ENCODE results near the gene TACC2. TPM values are rescaled to one million over a fixed set of nuclear protein-coding genes. Genes with fewer than 3 reads are reported as not detected.

The TACC2 gene
- total and polyA plus RNA-seq, 12 donors: 68.1 to 451 (median 364) TPM

DNA sequence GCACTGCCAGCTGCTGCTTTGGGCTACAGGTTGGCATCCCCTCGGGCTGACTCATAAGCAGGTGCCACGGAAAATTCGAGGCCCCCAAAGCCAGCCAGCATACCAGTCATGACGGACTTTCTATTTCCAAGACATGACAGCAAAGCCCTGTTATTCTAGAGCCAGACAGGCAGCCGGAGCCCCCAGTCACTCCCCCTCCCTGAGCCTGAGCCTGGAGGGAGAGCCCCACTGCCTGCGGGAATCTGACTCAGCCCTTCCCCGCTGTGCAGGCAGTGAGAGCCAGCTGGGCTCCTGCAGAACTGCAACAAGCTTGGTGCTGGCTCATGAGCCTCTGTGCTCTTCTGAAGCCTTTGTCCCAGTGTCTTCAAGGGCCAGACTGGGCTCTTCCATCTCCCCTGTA is 297.9 kb downstream of the TACC2 start:
- Histone ChIP-seq H3K27me3 (no peaks in the 10 kb centered on the region), H3K9me3 (no peaks in the 10 kb centered on the region), H3K4me3 (no peak overlapping the region), H3K4me1 (peaks cover 3 to 32% (median 17%) of the 10 kb centered on the region in 9 donors), H3K36me3 (no peaks in the 10 kb centered on the region), H3K27ac (peak overlapping the region in 5 of 10 donors; percentile 39 to 81 (median 44))
- ATAC-seq (peak; percentile 67 to 94 (median 86)), DNase-seq (peak in 1 of 2 donors; percentile 51)
- 41 to 53% methylated on average over 7 of the region's 7 CpGs for WGBS, 2 donors
- intact Hi-C loops (cut with DNase I): loop anchor here in 1 of 10 donors (10.0 kb wide), 1 partner anchor 418 kb away; no protein-coding TSS in a partner anchor
- TF ChIP-seq, protein P1, sequence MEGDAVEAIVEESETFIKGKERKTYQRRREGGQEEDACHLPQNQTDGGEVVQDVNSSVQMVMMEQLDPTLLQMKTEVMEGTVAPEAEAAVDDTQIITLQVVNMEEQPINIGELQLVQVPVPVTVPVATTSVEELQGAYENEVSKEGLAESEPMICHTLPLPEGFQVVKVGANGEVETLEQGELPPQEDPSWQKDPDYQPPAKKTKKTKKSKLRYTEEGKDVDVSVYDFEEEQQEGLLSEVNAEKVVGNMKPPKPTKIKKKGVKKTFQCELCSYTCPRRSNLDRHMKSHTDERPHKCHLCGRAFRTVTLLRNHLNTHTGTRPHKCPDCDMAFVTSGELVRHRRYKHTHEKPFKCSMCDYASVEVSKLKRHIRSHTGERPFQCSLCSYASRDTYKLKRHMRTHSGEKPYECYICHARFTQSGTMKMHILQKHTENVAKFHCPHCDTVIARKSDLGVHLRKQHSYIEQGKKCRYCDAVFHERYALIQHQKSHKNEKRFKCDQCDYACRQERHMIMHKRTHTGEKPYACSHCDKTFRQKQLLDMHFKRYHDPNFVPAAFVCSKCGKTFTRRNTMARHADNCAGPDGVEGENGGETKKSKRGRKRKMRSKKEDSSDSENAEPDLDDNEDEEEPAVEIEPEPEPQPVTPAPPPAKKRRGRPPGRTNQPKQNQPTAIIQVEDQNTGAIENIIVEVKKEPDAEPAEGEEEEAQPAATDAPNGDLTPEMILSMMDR (IDR thresholded peaks at IDR 0.05): no peak

DNA sequence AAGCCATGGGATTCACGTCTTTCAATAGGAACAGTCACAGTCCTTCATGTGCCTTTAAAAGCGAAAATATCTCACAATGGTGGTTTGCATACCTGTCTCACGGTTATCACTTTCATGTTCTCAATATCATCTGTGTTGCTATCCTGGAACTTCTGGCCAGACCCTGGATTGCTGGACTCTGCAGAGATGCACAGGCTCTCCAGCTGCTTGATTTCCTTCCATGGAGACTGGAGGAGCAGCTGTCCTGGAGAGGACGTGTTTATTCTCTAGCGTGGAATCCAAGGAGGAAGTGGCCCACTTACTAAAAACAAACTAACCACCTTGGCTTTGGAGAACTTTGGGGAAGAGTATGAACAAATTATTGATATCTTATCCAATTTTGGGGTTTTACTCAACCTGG is 298.6 kb downstream of the TACC2 start:
- DNase-seq (no peak), ATAC-seq (peak in 2 of 8 donors; percentile 51 to 65)
- H3K36me3 ChIP-seq: no peaks in the 10 kb centered on the region
- intact Hi-C loops (cut with DNase I): loop anchor here in 1 of 10 donors (10.0 kb wide), 1 partner anchor 417 kb away; no protein-coding TSS in a partner anchor
- no peaks in the 10 kb centered on the region for H3K9me3 ChIP-seq
- peak overlapping the region in 5 of 10 donors; percentile 4 to 81 (median 44) for H3K27ac ChIP-seq
- TF ChIP-seq, protein P1 (IDR thresholded peaks at IDR 0.05): no peak
- no peak overlapping the region for H3K4me3 ChIP-seq
- 53 to 67% methylated on average over 5 of the region's 5 CpGs for WGBS, 2 donors
- peaks cover 3 to 29% (median 17%) of the 10 kb centered on the region in 9 donors for H3K4me1 ChIP-seq
- no peaks in the 10 kb centered on the region for H3K27me3 ChIP-seq

DNA sequence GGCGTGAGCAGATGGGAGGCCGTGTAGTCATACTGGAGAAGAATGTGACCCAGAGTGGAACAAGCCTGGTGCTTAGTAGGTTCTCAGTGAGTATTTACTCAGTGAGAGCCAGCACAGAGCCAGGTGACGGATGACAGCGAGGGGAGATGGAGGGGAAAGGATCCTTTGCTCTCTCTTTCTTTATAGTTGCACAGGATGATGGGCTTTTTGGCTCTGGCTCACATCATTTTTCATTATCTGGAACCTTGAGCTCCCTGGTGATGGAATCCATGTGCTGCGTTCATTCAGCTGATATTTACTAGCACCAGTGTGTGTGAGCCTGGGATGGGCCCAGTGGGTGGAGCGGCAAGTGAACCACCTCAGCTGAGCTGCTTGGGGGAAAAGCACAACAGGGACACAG is 299.3 kb downstream of the TACC2 start:
- 81% methylated on average over 6 of the region's 6 CpGs for WGBS, 2 donors
- H3K4me1 ChIP-seq: peaks cover 3 to 29% (median 17%) of the 10 kb centered on the region in 9 donors
- TF ChIP-seq, protein P1 (IDR thresholded peaks at IDR 0.05): no peak
- no peak overlapping the region for H3K4me3 ChIP-seq
- no peaks in the 10 kb centered on the region for H3K36me3 ChIP-seq
- DNase-seq (no peak), ATAC-seq (no peak)
- H3K9me3 ChIP-seq: no peaks in the 10 kb centered on the region
- intact Hi-C loops (cut with DNase I): loop anchor here in 1 of 10 donors (10.0 kb wide), 1 partner anchor 417 kb away; no protein-coding TSS in a partner anchor
- peak overlapping the region in 2 of 10 donors; percentile 44 to 81 for H3K27ac ChIP-seq
- no peaks in the 10 kb centered on the region for H3K27me3 ChIP-seq

DNA sequence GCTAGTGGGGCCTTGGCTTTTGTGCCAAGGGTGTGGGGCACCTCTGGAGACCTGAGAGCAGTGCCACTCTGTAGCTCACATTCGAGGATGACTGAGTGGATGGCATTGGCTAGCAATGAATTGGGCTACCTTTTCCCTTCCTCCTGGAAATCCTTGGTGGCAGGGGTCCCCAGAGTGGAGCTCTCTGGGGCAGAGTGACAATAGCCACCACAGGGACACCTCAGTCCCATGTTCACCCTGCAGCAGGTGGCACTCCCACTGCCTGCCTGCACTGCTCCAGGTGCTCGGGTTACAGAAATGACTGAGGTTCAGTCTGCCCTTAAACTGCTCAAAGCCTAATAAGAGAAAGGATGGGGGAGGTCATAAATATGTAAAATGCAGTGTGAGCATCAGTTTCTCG is 300.0 kb downstream of the TACC2 start:
- Histone ChIP-seq H3K4me3 (no peak overlapping the region), H3K27ac (no peak overlapping the region), H3K9me3 (no peaks in the 10 kb centered on the region), H3K4me1 (peaks cover 3 to 29% (median 17%) of the 10 kb centered on the region in 9 donors), H3K27me3 (no peaks in the 10 kb centered on the region), H3K36me3 (no peaks in the 10 kb centered on the region)
- intact Hi-C loops (cut with DNase I): loop anchor here in 1 of 10 donors (10.0 kb wide), 1 partner anchor 416 kb away; no protein-coding TSS in a partner anchor
- WGBS, 2 donors: 81 to 90% methylated on average over 3 of the region's 3 CpGs
- no peak for ATAC-seq
- DNase-seq: no peak
- TF ChIP-seq, protein P1 (IDR thresholded peaks at IDR 0.05): no peak
